ENCODE measurements around the gene RFX4. TPM values are rescaled to one million over a fixed set of nuclear protein-coding genes. Genes with fewer than 3 reads are reported as not detected.
"Not testable (repeated sequence)": the region's sequence is repeated elsewhere in the genome, so short reads cannot be mapped to it uniquely, and the experiment has no call there.

RFX4 gene
- polyA plus RNA-seq, 3 donors from 2014 or later, result not detected

DNA sequence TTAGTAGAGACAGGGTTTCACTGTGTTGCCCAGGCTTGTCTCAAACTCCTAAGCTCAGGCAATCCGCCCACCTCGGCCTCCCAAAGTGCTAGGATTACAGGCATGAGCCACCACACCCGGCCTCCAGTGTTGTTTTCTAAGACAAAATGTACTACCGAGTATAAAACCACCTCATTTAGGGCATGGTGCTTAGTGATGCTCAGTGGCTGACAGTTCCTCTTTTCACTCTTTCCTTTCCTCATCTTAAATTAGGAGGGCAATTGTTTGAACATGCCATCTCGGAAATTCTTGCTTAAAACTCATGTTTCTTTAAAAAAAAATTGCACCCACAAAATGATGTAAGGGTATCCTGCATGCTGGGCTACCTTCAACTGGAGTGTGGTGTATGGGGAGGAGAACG, 89.0 kb downstream of the RFX4 start:
- Mint-ChIP-seq H3K27ac (no peak overlapping the region), H3K4me1 (no peaks in the 10 kb centered on the region), H3K4me3 (no peak overlapping the region), H3K36me3 (no peaks in the 10 kb centered on the region), H3K9me3 (peaks cover 0 to 3% (median 0%) of the 10 kb centered on the region in 6 donors), H3K27me3 (ENCODE audit: low read depth in 3 of 3) (peaks cover 9 to 22% (median 10%) of the 10 kb centered on the region in 3 donors)
- DNase-seq, result no peak

DNA sequence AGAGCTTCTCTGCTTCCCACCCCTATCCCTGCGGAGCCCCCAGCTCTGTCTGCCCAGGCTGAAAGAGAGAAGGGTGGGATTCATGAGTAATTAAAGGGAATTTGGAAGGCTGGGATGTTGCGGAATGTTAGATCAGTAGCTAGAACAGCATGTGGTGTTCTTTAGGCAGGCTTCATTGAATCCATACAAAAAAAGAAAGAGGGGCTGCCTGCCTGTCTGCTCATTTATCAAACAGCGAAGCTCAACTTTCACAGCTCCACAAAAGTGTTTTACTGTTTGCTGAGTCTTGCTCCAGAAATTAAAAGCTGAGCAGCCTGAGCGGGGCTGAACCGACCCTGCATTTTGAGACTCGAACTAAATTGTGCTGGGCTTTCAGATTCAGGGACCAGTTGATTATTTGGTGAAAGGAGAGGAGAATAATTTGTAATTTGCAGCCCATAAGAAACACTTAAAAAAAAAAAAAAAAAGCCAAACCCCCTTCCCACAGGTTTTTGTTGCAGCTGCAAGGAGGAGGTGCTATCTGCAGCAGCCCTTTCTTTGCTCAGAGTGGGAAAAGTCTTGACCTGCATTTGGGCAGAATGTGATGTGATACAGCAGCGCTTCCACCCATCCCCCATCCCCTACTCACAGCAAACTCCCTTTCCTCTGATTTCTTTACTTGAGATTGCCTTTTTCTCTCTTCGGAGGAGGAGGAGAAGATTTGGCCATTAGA, 89.7 kb downstream of the RFX4 start:
- no peaks in the 10 kb centered on the region for H3K4me1 Mint-ChIP-seq
- no peak overlapping the region for H3K27ac Mint-ChIP-seq

DNA sequence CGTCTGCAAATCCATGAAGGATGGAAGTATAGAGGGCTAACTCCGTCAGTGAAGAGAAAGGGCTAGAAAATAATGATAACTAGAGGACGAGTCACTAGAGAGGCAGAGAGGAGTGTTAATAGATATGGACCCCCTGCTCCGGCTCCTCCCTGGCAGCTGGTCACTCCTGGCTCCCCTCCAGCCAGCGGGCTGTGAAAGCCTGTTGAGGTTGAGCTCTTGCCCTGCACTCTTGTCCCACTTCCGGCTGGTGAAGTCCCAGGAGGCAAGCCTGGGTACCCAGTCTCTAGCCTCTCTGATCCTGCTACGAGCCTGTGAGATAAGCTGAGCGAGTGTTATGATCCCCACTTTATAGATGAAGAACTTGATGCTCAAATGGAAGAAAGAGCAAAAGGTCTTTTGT, 90.3 kb downstream of the RFX4 start:
- Mint-ChIP-seq H3K27ac (no peak overlapping the region), H3K4me3 (no peak overlapping the region), H3K36me3 (no peaks in the 10 kb centered on the region), H3K9me3 (peaks cover 0 to 3% (median 0%) of the 10 kb centered on the region in 6 donors), H3K4me1 (no peaks in the 10 kb centered on the region), H3K27me3 (ENCODE audit: low read depth in 3 of 3) (peaks cover 9 to 22% (median 11%) of the 10 kb centered on the region in 3 donors)
- DNase-seq, result no peak

More for the DNA sequence above, 89.7 kb downstream of the RFX4 start:
- no peak for DNase-seq
- Mint-ChIP-seq H3K9me3 (peaks cover 0 to 3% (median 0%) of the 10 kb centered on the region in 6 donors), H3K27me3 (ENCODE audit: low read depth in 3 of 3) (peaks cover 9 to 22% (median 9%) of the 10 kb centered on the region in 3 donors), H3K4me3 (no peak overlapping the region), H3K36me3 (no peaks in the 10 kb centered on the region)

DNA sequence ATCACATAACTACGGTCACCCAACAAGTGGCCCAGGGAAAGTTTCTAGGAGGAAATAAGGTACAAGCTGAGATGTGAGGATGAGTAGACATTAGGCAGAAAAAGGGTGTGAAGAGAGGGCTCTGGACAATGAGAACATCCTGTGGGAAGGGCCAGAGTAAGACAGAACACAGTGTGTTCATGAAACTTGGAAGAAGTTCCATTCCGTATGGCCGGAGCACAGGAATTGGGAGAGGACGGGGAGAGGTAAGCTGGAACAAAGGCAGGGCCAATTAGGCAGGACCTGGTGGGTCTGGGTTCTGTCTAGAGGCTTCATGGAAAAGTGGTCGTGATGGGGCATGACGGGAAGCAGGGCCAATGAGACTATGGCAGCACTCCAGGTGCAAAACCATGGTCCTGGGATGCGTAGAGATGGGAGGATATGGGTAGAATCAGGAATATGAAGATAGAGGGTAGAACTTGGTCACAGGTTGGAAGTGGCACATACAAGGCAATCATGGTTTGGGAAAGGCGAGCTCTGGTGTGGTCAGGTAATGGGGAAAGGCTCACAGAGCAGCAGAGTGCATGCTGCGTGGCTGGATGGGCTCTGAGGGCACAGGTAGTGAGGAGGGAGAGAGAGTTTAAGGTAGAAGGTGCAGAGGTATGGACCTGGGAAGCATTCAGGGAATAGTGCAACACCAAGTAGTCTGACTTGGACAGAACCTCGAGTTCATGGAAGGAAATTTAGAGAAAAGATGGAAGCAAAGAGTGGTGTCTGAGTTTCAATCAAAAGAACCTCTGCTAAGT, 93.0 kb downstream of the RFX4 start:
- H3K4me3 Mint-ChIP-seq, result no peak overlapping the region
- H3K27ac Mint-ChIP-seq, result no peak overlapping the region
- H3K36me3 Mint-ChIP-seq, result no peaks in the 10 kb centered on the region
- no peak for DNase-seq
- H3K27me3 Mint-ChIP-seq (ENCODE audit: low read depth in 3 of 3), result peaks cover 8 to 15% (median 9%) of the 10 kb centered on the region in 3 donors
- no peaks in the 10 kb centered on the region for H3K9me3 Mint-ChIP-seq
- no peaks in the 10 kb centered on the region for H3K4me1 Mint-ChIP-seq

- no peak for DNase-seq
- H3K9me3 Mint-ChIP-seq, result no peaks in the 10 kb centered on the region
Observed at GRCh38 chr12:106679574-106679973, 96.8 kb downstream of the RFX4 start.

DNA sequence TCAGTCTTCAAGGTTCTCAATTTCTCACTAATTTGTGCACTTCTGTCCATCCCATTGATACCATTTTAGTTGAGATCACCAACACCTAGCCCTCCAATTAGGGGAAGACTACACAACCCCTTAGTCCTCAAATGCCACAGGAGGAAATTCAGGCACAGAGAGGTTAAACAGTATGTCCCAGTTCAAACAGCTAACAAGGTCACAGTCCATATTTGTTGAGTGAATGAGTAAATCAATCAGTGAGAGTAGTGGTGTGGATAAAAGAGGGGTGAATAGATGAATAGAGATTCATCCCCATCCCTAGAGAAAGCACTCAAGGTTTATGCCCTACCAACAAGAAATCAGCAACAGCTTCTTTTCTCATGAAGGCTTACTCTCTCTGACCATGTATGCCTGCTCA, 97.5 kb downstream of the RFX4 start:
- H3K36me3 Mint-ChIP-seq, result no peaks in the 10 kb centered on the region
- peaks cover 0 to 6% (median 2%) of the 10 kb centered on the region in 3 donors for H3K27me3 Mint-ChIP-seq (ENCODE audit: low read depth in 3 of 3)
- H3K27ac Mint-ChIP-seq, result no peak overlapping the region
- no peaks in the 10 kb centered on the region for H3K4me1 Mint-ChIP-seq
- no peak overlapping the region for H3K4me3 Mint-ChIP-seq
- H3K9me3 Mint-ChIP-seq, result no peaks in the 10 kb centered on the region
- no peak for DNase-seq

More at GRCh38 chr12:106679574-106679973, 96.8 kb downstream of the RFX4 start:
- Mint-ChIP-seq H3K4me1 (no peaks in the 10 kb centered on the region), H3K27ac (no peak overlapping the region), H3K4me3 (no peak overlapping the region), H3K27me3 (ENCODE audit: low read depth in 3 of 3) (peaks cover 0 to 8% (median 2%) of the 10 kb centered on the region in 3 donors), H3K36me3 (no peaks in the 10 kb centered on the region)

DNA sequence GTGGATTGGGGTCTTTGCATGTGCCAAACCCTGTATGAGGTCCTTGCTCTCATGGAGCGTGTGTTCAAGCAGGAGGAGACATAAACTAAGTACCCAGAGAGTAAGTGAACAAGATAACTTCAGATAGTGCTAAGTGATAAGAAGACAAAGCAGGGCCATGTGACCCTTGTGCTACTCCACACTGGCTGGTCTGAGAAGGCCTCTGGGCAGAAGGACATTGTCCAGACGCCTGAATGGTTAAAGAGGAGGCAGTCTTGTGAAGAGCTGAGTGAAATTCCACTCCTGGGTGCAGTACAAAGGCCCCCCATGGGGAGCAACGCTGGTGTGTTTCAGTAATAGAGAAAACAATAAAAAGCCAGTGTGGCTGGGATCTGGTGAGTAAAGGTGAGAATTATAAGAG, 98.4 kb downstream of the RFX4 start:
- H3K4me3 Mint-ChIP-seq, result no peak overlapping the region
- H3K4me1 Mint-ChIP-seq, result no peaks in the 10 kb centered on the region
- H3K27me3 Mint-ChIP-seq (ENCODE audit: low read depth in 3 of 3), result peaks cover 0 to 2% (median under 1%) of the 10 kb centered on the region in 3 donors
- no peak for DNase-seq
- H3K27ac Mint-ChIP-seq, result no peak overlapping the region
- no peaks in the 10 kb centered on the region for H3K9me3 Mint-ChIP-seq
- no peaks in the 10 kb centered on the region for H3K36me3 Mint-ChIP-seq

GRCh38 chr12:106682594-106683234, 99.9 kb downstream of the RFX4 start:
- no peak overlapping the region for H3K27ac Mint-ChIP-seq
- H3K27me3 Mint-ChIP-seq (ENCODE audit: low read depth in 3 of 3), result peaks cover 0 to under 1% (median 0%) of the 10 kb centered on the region in 3 donors
- no peak overlapping the region for H3K4me3 Mint-ChIP-seq
- H3K4me1 Mint-ChIP-seq, result no peaks in the 10 kb centered on the region
- no peaks in the 10 kb centered on the region for H3K9me3 Mint-ChIP-seq
- no peak for DNase-seq
- no peaks in the 10 kb centered on the region for H3K36me3 Mint-ChIP-seq

DNA sequence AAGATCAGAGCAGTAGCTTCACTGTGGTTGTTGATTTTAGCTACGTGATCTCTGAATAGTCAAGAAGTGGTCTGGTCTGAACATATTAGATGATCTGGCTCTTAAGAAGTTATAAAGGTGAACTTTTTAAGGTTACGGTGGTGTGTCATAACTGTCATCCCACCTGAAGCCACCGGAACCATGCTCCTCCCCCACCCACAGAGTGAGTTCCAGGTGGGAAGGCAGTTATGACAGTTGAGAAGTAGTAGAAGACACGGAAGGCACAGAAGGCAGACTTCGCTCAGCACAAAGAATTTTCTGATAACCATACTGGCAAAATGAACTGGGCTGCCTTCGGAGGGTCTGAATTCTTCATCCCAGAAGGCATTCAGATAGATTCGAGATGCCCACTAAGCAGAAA, 101.7 kb downstream of the RFX4 start:
- no peak overlapping the region for H3K27ac Mint-ChIP-seq
- no peaks in the 10 kb centered on the region for H3K27me3 Mint-ChIP-seq (ENCODE audit: low read depth in 3 of 3)
- DNase-seq, result no peak

GRCh38 chr12:106685381-106685780, 102.6 kb downstream of the RFX4 start:
- no peak overlapping the region for H3K4me3 Mint-ChIP-seq
- peaks cover 0 to 3% (median 0%) of the 10 kb centered on the region in 3 donors for H3K27me3 Mint-ChIP-seq (ENCODE audit: low read depth in 3 of 3)
- H3K4me1 Mint-ChIP-seq, result no peaks in the 10 kb centered on the region
- no peak overlapping the region for H3K27ac Mint-ChIP-seq
- H3K36me3 Mint-ChIP-seq, result no peaks in the 10 kb centered on the region
- DNase-seq, result no peak
- H3K9me3 Mint-ChIP-seq, result no peaks in the 10 kb centered on the region

More for the DNA sequence above, 101.7 kb downstream of the RFX4 start:
- Mint-ChIP-seq H3K9me3 (no peaks in the 10 kb centered on the region), H3K4me1 (no peaks in the 10 kb centered on the region), H3K4me3 (no peak overlapping the region), H3K36me3 (no peaks in the 10 kb centered on the region)

DNA sequence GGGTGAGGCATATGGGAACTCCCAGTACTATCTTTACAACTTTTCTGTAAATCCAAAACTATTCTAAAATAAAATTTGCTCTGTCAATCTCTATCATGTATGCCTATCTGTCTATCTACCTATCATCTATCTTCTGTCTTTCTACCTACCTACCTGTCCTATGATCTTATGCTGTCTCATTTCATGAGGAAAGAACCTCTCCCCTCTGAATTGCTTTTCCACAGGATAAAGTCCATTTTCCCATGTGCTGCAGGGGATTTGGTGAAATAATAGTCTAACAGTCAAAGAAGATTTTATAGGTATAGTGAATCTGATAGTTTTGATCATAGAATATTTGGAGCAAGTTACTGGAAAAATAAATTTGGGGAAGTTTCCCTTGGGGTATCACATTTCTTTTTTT, 104.9 kb downstream of the RFX4 start:
- Mint-ChIP-seq H3K4me1 (no peaks in the 10 kb centered on the region), H3K27ac (no peak overlapping the region), H3K9me3 (no peaks in the 10 kb centered on the region), H3K27me3 (ENCODE audit: low read depth in 3 of 3) (peaks cover 0 to 3% (median 0%) of the 10 kb centered on the region in 3 donors), H3K4me3 (no peak overlapping the region), H3K36me3 (no peaks in the 10 kb centered on the region)
- no peak for DNase-seq

DNA sequence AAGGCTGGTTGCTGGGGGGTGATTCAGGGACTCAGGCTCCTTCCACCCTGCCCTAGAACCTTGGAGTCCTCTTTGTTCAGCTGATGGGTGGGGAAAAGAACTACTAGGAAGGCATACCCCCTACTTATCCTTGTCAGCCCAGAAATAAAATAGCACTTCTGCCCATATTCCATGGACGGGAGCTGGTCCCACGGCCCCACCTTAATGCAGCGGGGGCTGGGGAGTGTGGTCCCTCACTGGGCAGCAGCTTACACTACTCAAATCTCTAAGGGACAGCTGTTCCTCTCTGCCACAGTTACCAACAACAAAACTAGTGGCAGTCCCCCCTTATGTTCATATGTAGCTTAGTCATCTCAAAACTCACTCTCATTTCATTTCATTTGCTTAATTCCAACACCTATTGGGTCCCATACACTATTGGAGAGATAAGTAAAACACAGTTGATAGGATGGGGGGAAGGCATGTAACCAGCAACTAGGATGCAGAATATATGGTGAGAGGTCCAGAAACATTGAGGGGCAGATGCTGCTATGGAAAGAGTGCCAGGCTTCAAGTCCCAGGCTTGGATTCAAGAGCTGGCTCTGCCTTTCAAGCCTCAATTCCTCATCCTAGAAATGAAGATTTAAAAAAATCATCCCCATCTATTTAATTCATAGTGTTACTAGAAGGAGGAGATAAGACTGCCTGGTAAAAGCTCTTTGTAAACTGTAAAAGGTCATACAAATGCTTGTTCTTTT, 107.9 kb downstream of the RFX4 start:
- no peaks in the 10 kb centered on the region for H3K4me1 Mint-ChIP-seq
- peaks cover 2 to 8% (median 3%) of the 10 kb centered on the region in 3 donors for H3K27me3 Mint-ChIP-seq (ENCODE audit: low read depth in 3 of 3)
- no peak for DNase-seq
- H3K27ac Mint-ChIP-seq, result no peak overlapping the region
- no peak overlapping the region for H3K4me3 Mint-ChIP-seq
- H3K9me3 Mint-ChIP-seq, result no peaks in the 10 kb centered on the region
- no peaks in the 10 kb centered on the region for H3K36me3 Mint-ChIP-seq

DNA sequence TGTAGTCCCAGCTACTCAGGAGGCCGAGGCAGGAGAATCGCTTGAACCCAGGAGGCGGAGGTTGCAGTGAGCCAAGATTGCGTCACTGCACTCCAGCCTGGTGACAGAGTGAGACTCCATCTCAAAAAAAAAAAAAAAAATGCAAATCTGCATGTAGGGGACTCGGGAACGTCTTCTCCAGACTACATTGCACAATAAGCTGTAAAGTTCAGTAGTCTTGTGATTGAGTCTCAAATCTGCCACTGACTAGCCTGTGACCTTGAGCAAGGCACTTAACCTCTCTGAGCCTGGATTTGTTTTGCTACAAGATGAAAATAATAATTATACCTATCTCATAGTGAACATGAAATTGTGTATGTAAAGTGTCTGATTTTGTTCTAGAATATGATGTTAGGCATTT, 109.2 kb downstream of the RFX4 start:
- not testable (repeated sequence) for H3K36me3 Mint-ChIP-seq

More for the DNA sequence above, 109.2 kb downstream of the RFX4 start:
- not testable (repeated sequence) for H3K9me3 Mint-ChIP-seq; H3K4me3 Mint-ChIP-seq; H3K4me1 Mint-ChIP-seq; DNase-seq; H3K27me3 Mint-ChIP-seq (ENCODE audit: low read depth in 3 of 3); H3K27ac Mint-ChIP-seq

All from immature natural killer cell (primary cell).